DND-41 (cell line): Measurements from ENCODE around the gene SMIM36.

Experiments
- ATAC-seq: fragments of 200-7000 bp; cut with Tn5 transposase; 3 replicates; pipeline ENCODE4 v1.9.1; 2021; ENCODE audit warnings: low read depth; ENCODE audit not compliant: insufficient read depth
- DNase-seq: peaks from one replicate; pipeline ENCODE4 v3.0.0-alpha.2; 2020
- H2AFZ ChIP-seq: 2 replicates; pipeline ENCODE4 v1.6.0; 2012; ENCODE audit warnings: low read depth, low read length
- H3K27ac ChIP-seq: 2 replicates; pipeline ENCODE4 v1.5.1; 2012; ENCODE audit warnings: low read length, inconsistent platforms
- H3K27me3 ChIP-seq: fragments of 200-600 bp; sonication (generic); 2 replicates; pipeline ENCODE4 v1.6.0; 2012; ENCODE audit warnings: low read length, mild to moderate bottlenecking, inconsistent platforms; ENCODE audit not compliant: insufficient read depth, poor library complexity
- H3K36me3 ChIP-seq: 2 replicates; pipeline ENCODE4 v1.5.1; 2012; ENCODE audit warnings: low read length, inconsistent platforms; ENCODE audit not compliant: insufficient read depth
- H3K4me1 ChIP-seq: 2 replicates; pipeline ENCODE4 v1.5.1; 2012; ENCODE audit warnings: mild to moderate bottlenecking, low read length; ENCODE audit not compliant: insufficient read depth
- H3K4me2 ChIP-seq: 2 replicates; pipeline ENCODE4 v1.6.0; 2012; ENCODE audit warnings: mild to moderate bottlenecking, moderate library complexity, low read length, inconsistent platforms; ENCODE audit not compliant: insufficient read depth
- H3K4me3 ChIP-seq, 2 experiments: fragments of 200-600 bp in 1 of 2; shearing (Covaris generic) in 1 of 2; 2 replicates each; pipeline ENCODE4 v1.5.1; 2012 to 2016; ENCODE audit warnings: inconsistent platforms in 2 of 2, low read length in 2 of 2, mild to moderate bottlenecking in 2 of 2, low read depth in 1 of 2, moderate library complexity in 1 of 2
- H3K79me2 ChIP-seq: 2 replicates; pipeline ENCODE4 v1.6.0; 2012; ENCODE audit warnings: low read length, inconsistent platforms; ENCODE audit not compliant: insufficient read depth
- H3K9ac ChIP-seq: 2 replicates; pipeline ENCODE4 v1.6.0; 2012; ENCODE audit warnings: low read depth, mild to moderate bottlenecking, inconsistent platforms, low read length, moderate library complexity
- H3K9me3 ChIP-seq: 2 replicates; pipeline ENCODE4 v1.5.1; 2012; ENCODE audit warnings: low read length, moderate library complexity, mild to moderate bottlenecking, inconsistent platforms; ENCODE audit not compliant: insufficient read depth, severe bottlenecking
- H4K20me1 ChIP-seq: 2 replicates; pipeline ENCODE4 v1.6.0; 2012; ENCODE audit warnings: low read length; ENCODE audit not compliant: insufficient read depth
- CTCF ChIP-seq: IDR thresholded peaks from 2 replicates; pipeline ENCODE4 v1.5.1; 2012; ENCODE audit warnings: borderline replicate concordance, low read length, moderate library complexity, mild to moderate bottlenecking; ENCODE audit not compliant: poor library complexity, severe bottlenecking; ENCODE audit errors: extremely low read depth
- EZH2 ChIP-seq: IDR thresholded peaks from 3 replicates; pipeline ENCODE4 v1.6.1; 2012; ENCODE audit warnings: borderline replicate concordance, low read depth, mild to moderate bottlenecking, moderate library complexity, low read length, inconsistent platforms; ENCODE audit not compliant: severe bottlenecking

The SMIM36 gene

DNA sequence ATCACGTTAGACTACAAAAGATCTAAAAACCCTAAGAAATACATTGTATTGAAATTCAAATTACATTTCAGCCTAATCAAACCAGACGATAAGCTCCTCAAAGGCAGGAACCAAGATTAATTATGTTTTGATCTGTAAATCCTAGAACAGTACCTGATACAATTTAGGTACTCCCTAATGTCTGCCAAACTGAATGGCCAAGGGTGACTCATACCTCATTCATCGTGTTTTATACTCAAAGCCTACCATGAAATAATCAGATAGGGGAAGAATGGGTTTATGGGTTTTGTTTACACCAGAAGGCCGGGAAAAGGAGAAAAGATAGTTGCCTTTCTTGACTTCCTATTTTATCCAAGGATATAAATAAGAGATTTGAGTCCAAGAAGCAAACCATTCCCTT lies 108.9 kb downstream of the SMIM36 start:
- Histone ChIP-seq H3K4me3 (no peak overlapping the region), H3K36me3 (peaks cover 80% of the 10 kb centered on the region), H3K4me1 (no peaks in the 10 kb centered on the region), H3K27ac (no peak overlapping the region), H4K20me1 (no peaks in the 10 kb centered on the region), H3K9ac (no peak overlapping the region), H3K4me2 (no peak overlapping the region), H2AFZ (no peak overlapping the region), H3K27me3 (no peaks in the 10 kb centered on the region), H3K79me2 (no peaks in the 10 kb centered on the region), H3K9me3 (no peaks in the 10 kb centered on the region)
- DNase-seq, result no peak
- no peak for TF ChIP-seq EZH2
- TF ChIP-seq CTCF, result no peak
- no peak for ATAC-seq
